K562 (cell line): Measurements from ENCODE around the gene TM9SF3. TPM values are rescaled to one million over a fixed set of nuclear protein-coding genes. Genes with fewer than 3 reads are reported as not detected.

ENCODE experiments used
- CEBPZ ChIP-seq: fragments of 150-350 bp; IDR thresholded peaks from 2 replicates; pipeline ENCODE4 v1.6.1; 2014; ENCODE audit warnings: low read depth, mild to moderate bottlenecking, low read length, borderline replicate concordance
- ELK1 ChIP-seq: sonication (generic); formaldehyde crosslinking; IDR thresholded peaks from 2 replicates; pipeline ENCODE4 v1.8.1; 2022; ENCODE audit warnings: missing genetic modification reagents
- EZH2 ChIP-seq: IDR thresholded peaks from 2 replicates; pipeline ENCODE4 v1.6.1; 2012; ENCODE audit warnings: low read depth, mild to moderate bottlenecking, inconsistent platforms, low read length, borderline replicate concordance
- FIP1L1 ChIP-seq: fragments of 200-400 bp; formaldehyde crosslinking; IDR thresholded peaks from 2 replicates; pipeline ENCODE4 v1.6.1; 2018; ENCODE audit warnings: mild to moderate bottlenecking, low read depth, low read length; ENCODE audit not compliant: poor library complexity, severe bottlenecking
- HNRNPK ChIP-seq: fragments of 200-400 bp; formaldehyde crosslinking; IDR thresholded peaks from one replicate; pipeline ENCODE4 v1.6.1; 2018; ENCODE audit warnings: mild to moderate bottlenecking, low read depth, low read length; ENCODE audit not compliant: poor library complexity, severe bottlenecking
- HOXB6 ChIP-seq: fragments of 250-450 bp; sonication (Bioruptor Pico); IDR thresholded peaks from 2 replicates; pipeline ENCODE4 v1.5.1; 2022; ENCODE audit warnings: mild to moderate bottlenecking, borderline replicate concordance
- IRF9 ChIP-seq: fragments of 450-650 bp; IDR thresholded peaks from 2 replicates; pipeline ENCODE4 v1.6.1; 2016; ENCODE audit warnings: missing biosample characterization, missing genetic modification characterization
- LARP7 ChIP-seq: fragments of 450-650 bp; IDR thresholded peaks from 2 replicates; pipeline ENCODE4 v1.6.1; 2016
- MLX ChIP-seq, 2 experiments: fragments of 450-650 bp in 1 of 2; sonication (generic) in 1 of 2; formaldehyde crosslinking; conservative IDR thresholded peaks; 2 replicates each; pipeline versions ENCODE4 v1.4.0 to v1.8.1; 2020 to 2022; ENCODE audit warnings: mild to moderate bottlenecking in 1 of 2, missing genetic modification reagents in 1 of 2
- MXD1 ChIP-seq: fragments of 250-450 bp; sonication (Bioruptor Pico); IDR thresholded peaks from 2 replicates; pipeline ENCODE4 v1.8.0; 2021; ENCODE audit warnings: borderline replicate concordance, mild to moderate bottlenecking, moderate library complexity; ENCODE audit not compliant: poor library complexity, severe bottlenecking
- NFE2L1 ChIP-seq: fragments of 450-650 bp; IDR thresholded peaks from 2 replicates; pipeline ENCODE4 v1.6.1; 2016; ENCODE audit warnings: missing genetic modification characterization, low read depth, mild to moderate bottlenecking, missing compliant biosample characterization, moderate library complexity, borderline replicate concordance
- NR4A1 ChIP-seq, 2 experiments: fragments of 250-450 bp in 1 of 2; fragments of 450-650 bp in 1 of 2; sonication (Bioruptor Pico) in 1 of 2; IDR thresholded peaks; 2 replicates each; pipeline versions ENCODE4 v1.4.0 to v1.6.1; 2016 to 2020; ENCODE audit warnings: mild to moderate bottlenecking in 2 of 2, missing compliant biosample characterization in 1 of 2, missing genetic modification characterization in 1 of 2, moderate library complexity in 1 of 2
- POLR2AphosphoS2 ChIP-seq: IDR thresholded peaks from 2 replicates; pipeline ENCODE4 v1.6.1; 2012; ENCODE audit warnings: low read length, improper control_type of control experiment
- RFX1 ChIP-seq: fragments of 450-650 bp; IDR thresholded peaks from 2 replicates; pipeline ENCODE4 v1.6.1; 2016; ENCODE audit warnings: mild to moderate bottlenecking, moderate library complexity
- SETDB1 ChIP-seq: IDR thresholded peaks from one replicate; pipeline ENCODE4 v1.6.1; 2012; ENCODE audit warnings: low read length, control low read depth, inconsistent platforms
- SNAPC5 ChIP-seq: fragments of 250-450 bp; sonication (Bioruptor Pico); IDR thresholded peaks from 2 replicates; pipeline ENCODE4 v1.8.0; 2021; ENCODE audit warnings: moderate library complexity, mild to moderate bottlenecking, inconsistent platforms
- TAF7 ChIP-seq: fragments of 450-650 bp; IDR thresholded peaks from 2 replicates; pipeline ENCODE4 v1.6.1; 2016; ENCODE audit warnings: missing genetic modification characterization, missing compliant biosample characterization
- THAP7 ChIP-seq: fragments of 250-450 bp; sonication (Bioruptor Pico); IDR thresholded peaks from 2 replicates; pipeline ENCODE4 v1.5.0; 2021
- ZNF224 ChIP-seq: sonication (generic); formaldehyde crosslinking; IDR thresholded peaks from 2 replicates; pipeline ENCODE4 v1.8.0; 2022; ENCODE audit warnings: mild to moderate bottlenecking, missing genetic modification reagents
- ZNF24 ChIP-seq: fragments of 450-650 bp; IDR thresholded peaks from 2 replicates; pipeline ENCODE4 v1.6.1; 2016
- ZNF586 ChIP-seq: fragments of 450-650 bp; formaldehyde crosslinking; conservative IDR thresholded peaks from 2 replicates; pipeline ENCODE4 v1.4.0; 2020; ENCODE audit warnings: mild to moderate bottlenecking, moderate library complexity
- polyA plus RNA-seq, 8 experiments: library from polyadenylated mRNA; depleted of rRNA in 4 of 8; stranded (reverse) in 5 of 8; unstranded in 3 of 8; fragments of >200 nt; fragmentation: Nextera tagmentation in 2 of 8; fragmentation: Illumina TruSeq in 1 of 8; extraction: Ambion mirVana in 2 of 8; extraction: Trizol in 1 of 8; gene quantifications; 2 replicates each; pipeline versions ENCODE4 v1.2.1 to v1.2.3, GENCODE V29; 2011 to 2014; ENCODE audit warnings: inconsistent platforms in 1 of 8, missing spikeins in 1 of 8
- total RNA-seq, 7 experiments: library from RNA; depleted of rRNA in 6 of 7; stranded (reverse); fragments of >200 nt in 6 of 7; fragmentation: Illumina TruSeq in 2 of 7; extraction: Trizol in 2 of 7; gene quantifications; 2 replicates each; pipeline versions ENCODE4 v1.2.1 to v1.2.3, GENCODE V29; 2011 to 2021; ENCODE audit warnings: low replicate concordance in 1 of 7

Gene TM9SF3
- total and polyA plus RNA-seq, 9 of the 15 experiments (the other 6 are each of a cell fraction or from before 2014, with no cell fraction given), result 16.1 to 63.1 (median 34.9) TPM

GRCh38 chr10:96619120-96619519, 32.3 kb upstream of the TM9SF3 start (continued):
- TF ChIP-seq EZH2, result peak; percentile 44; the same call in 1 of the 2 replicates
- no peak for TF ChIP-seq LARP7
- TF ChIP-seq NFE2L1, result no peak
- no peak for TF ChIP-seq NR4A1 (CRISPR knock-in tag; IDR thresholded peaks at IDR 0.05)
- peak; percentile 79 for TF ChIP-seq NR4A1 (tag; IDR thresholded peaks at IDR 0.05)
- TF ChIP-seq THAP7 (CRISPR knock-in tag), result no peak
- no peak for TF ChIP-seq MXD1 (CRISPR knock-in tag)
- TF ChIP-seq IRF9 (tag), result no peak
- no peak for TF ChIP-seq ZNF586 (CRISPR knock-in tag)
- TF ChIP-seq ZNF24, result no peak
- no peak for TF ChIP-seq SETDB1
- no peak for TF ChIP-seq CEBPZ
- TF ChIP-seq ELK1 (CRISPR knock-in tag), result no peak
- no peak for TF ChIP-seq FIP1L1
- TF ChIP-seq HOXB6 (CRISPR knock-in tag), result no peak
- TF ChIP-seq RFX1, result no peak
- TF ChIP-seq TAF7, result no peak
- no peak for TF ChIP-seq HNRNPK
- no peak for TF ChIP-seq ZNF224 (CRISPR knock-in tag)
- TF ChIP-seq SNAPC5 (CRISPR knock-in tag), result no peak
- no peak for TF ChIP-seq POLR2AphosphoS2
- TF ChIP-seq MLX (CRISPR knock-in tag; conservative IDR thresholded peaks at IDR 0.05), result no peak
